Neural progenitor cell (in vitro differentiated cells): ENCODE measurements around the gene CALY. TPM values are rescaled to one million over a fixed set of nuclear protein-coding genes. Genes with fewer than 3 reads are reported as not detected.
A peak's percentile ranks its signal among the peaks of the same experiment; 100 is the strongest.

Experiments used
- DNase-seq: peaks from one replicate; pipeline ENCODE4 v3.0.0-alpha.2; 2016; ENCODE audit warnings: low spot score
- H2AFZ ChIP-seq: fragments of 200-600 bp; sonication (generic); replicated peaks from 2 replicates; pipeline ENCODE4 v1.6.1; 2016; ENCODE audit warnings: antibody characterized with exemption
- H3F3A ChIP-seq: fragments of 200-600 bp; sonication (generic); 2 replicates; pipeline ENCODE4 v1.6.1; 2016; ENCODE audit warnings: antibody characterized with exemption, low read depth
- H3K27ac ChIP-seq: fragments of 200-600 bp; sonication (generic); 2 replicates; pipeline ENCODE4 v1.5.1; 2016; ENCODE audit warnings: mild to moderate bottlenecking
- H3K27me3 ChIP-seq: fragments of 200-600 bp; sonication (generic); 2 replicates; pipeline ENCODE4 v1.6.1; 2016; ENCODE audit warnings: mild to moderate bottlenecking, moderate library complexity
- H3K36me3 ChIP-seq: fragments of 200-600 bp; sonication (generic); 2 replicates; pipeline ENCODE4 v1.5.1; 2016
- H3K4me1 ChIP-seq: fragments of 200-600 bp; sonication (generic); 2 replicates; pipeline ENCODE4 v1.6.1; 2016; ENCODE audit warnings: mixed run types
- H3K4me2 ChIP-seq: fragments of 200-600 bp; sonication (generic); 2 replicates; pipeline ENCODE4 v1.6.1; 2016
- H3K4me3 ChIP-seq: fragments of 200-600 bp; sonication (generic); 2 replicates; pipeline ENCODE4 v1.5.1; 2016
- H3K79me2 ChIP-seq: fragments of 200-600 bp; sonication (generic); 2 replicates; pipeline ENCODE4 v1.6.1; 2016; ENCODE audit warnings: low read depth
- H3K9ac ChIP-seq: fragments of 200-600 bp; sonication (generic); 2 replicates; pipeline ENCODE4 v1.6.1; 2016
- H3K9me3 ChIP-seq: fragments of 200-600 bp; sonication (generic); 2 replicates; pipeline ENCODE4 v1.5.1; 2016; ENCODE audit warnings: low read depth
- H4K20me1 ChIP-seq: fragments of 200-600 bp; sonication (generic); 2 replicates; pipeline ENCODE4 v1.6.1; 2016; ENCODE audit warnings: low read depth
- H3K27ac Mint-ChIP-seq: 3 replicates; pipeline ENCODE4 v1.8.0; 2021; ENCODE audit warnings: mixed read lengths
- H3K27me3 Mint-ChIP-seq: 2 replicates; pipeline ENCODE4 v1.8.0; 2022; ENCODE audit warnings: low read depth, mild to moderate bottlenecking, inconsistent platforms, moderate library complexity, mixed read lengths; ENCODE audit not compliant: insufficient read depth
- H3K36me3 Mint-ChIP-seq: 3 replicates; pipeline ENCODE4 v1.8.0; 2021; ENCODE audit warnings: mixed read lengths
- H3K4me1 Mint-ChIP-seq: 3 replicates; pipeline ENCODE4 v1.8.0; 2021; ENCODE audit warnings: mixed read lengths
- H3K4me3 Mint-ChIP-seq: 3 replicates; pipeline ENCODE4 v1.8.0; 2021; ENCODE audit warnings: mild to moderate bottlenecking, moderate library complexity, mixed read lengths
- H3K9me3 Mint-ChIP-seq: 3 replicates; pipeline ENCODE4 v1.8.0; 2020; ENCODE audit warnings: mixed read lengths
- EZH2 ChIP-seq: fragments of 200-600 bp; sonication (generic); IDR thresholded peaks from 2 replicates; pipeline ENCODE4 v1.6.1; 2017; ENCODE audit warnings: antibody characterized with exemption, mild to moderate bottlenecking, moderate library complexity
- EZH2phosphoT487 ChIP-seq: fragments of 200-600 bp; sonication (generic); IDR thresholded peaks from 2 replicates; pipeline ENCODE4 v1.6.1; 2017; ENCODE audit warnings: antibody characterized with exemption
- total RNA-seq: library from RNA; depleted of rRNA; stranded (reverse); fragments of >200 nt; gene quantifications from 2 replicates; pipeline ENCODE4 v1.2.3, GENCODE V29; 2015; ENCODE audit warnings: low replicate concordance
- TF ChIP-seq, protein P1 (sequence below): fragments of 200-600 bp; sonication (generic); IDR thresholded peaks from 2 replicates; pipeline ENCODE4 v1.5.1; 2017; ENCODE audit warnings: antibody characterized with exemption, mild to moderate bottlenecking

The CALY gene
- total RNA-seq, 1 donor from 2014 or later = not detected

DNA sequence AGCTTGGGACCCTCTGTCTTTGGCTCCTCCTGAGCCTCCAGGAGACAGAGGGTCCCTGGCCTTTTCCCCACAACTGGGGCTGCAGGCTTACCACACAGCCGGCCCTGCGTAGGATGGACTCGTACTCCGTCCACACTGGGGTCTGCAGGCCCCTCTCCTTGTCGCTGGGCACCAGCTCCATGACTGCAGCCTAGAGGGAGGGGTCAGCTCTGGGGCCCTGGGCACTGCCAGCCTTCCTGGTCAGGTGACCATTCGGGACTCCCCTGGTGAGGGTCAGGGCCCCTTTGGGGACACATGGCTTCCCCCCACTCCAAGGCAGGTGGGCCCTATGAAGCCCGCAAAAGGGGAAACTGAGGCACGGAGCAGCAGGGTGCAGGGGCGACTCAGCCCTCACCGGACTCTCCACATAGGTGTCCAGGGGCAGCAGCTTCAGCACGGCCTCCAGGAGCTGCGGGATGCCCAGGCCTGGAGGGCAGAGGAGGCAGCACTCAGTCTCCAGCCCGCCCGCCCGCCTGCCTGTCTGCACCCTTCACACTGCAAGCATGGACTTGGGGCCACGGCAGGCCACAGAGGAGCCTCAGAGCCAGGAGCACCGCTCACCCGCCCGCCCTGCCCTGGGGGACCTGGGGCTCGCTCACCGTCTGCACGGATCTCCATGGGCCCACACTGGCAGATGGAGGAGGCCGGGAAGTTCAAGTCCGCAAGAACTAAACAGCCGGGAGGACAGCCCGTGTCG, 20.0 kb upstream of the CALY start:
- Histone ChIP-seq H3F3A (peaks cover 15% of the 10 kb centered on the region), H2AFZ (peak overlapping the region; percentile 64), H3K4me3 (peak overlapping the region; percentile 93), H3K79me2 (peaks cover 7% of the 10 kb centered on the region), H3K27ac (no peak overlapping the region), H3K36me3 (no peaks in the 10 kb centered on the region), H3K4me1 (no peaks in the 10 kb centered on the region), H3K9me3 (no peaks in the 10 kb centered on the region), H3K9ac (no peak overlapping the region), H3K4me2 (peak overlapping the region; percentile 92), H4K20me1 (peaks cover 19% of the 10 kb centered on the region), H3K27me3 (peaks cover 8% of the 10 kb centered on the region)
- H3K27me3 Mint-ChIP-seq = peaks cover 7% of the 10 kb centered on the region
- peak overlapping the region; percentile 81 for H3K4me3 Mint-ChIP-seq
- no peaks in the 10 kb centered on the region for H3K9me3 Mint-ChIP-seq
- H3K27ac Mint-ChIP-seq = no peak overlapping the region
- peaks cover 5% of the 10 kb centered on the region for H3K36me3 Mint-ChIP-seq
- TF ChIP-seq EZH2 (no peak), EZH2phosphoT487 (no peak)
- TF ChIP-seq, protein P1, sequence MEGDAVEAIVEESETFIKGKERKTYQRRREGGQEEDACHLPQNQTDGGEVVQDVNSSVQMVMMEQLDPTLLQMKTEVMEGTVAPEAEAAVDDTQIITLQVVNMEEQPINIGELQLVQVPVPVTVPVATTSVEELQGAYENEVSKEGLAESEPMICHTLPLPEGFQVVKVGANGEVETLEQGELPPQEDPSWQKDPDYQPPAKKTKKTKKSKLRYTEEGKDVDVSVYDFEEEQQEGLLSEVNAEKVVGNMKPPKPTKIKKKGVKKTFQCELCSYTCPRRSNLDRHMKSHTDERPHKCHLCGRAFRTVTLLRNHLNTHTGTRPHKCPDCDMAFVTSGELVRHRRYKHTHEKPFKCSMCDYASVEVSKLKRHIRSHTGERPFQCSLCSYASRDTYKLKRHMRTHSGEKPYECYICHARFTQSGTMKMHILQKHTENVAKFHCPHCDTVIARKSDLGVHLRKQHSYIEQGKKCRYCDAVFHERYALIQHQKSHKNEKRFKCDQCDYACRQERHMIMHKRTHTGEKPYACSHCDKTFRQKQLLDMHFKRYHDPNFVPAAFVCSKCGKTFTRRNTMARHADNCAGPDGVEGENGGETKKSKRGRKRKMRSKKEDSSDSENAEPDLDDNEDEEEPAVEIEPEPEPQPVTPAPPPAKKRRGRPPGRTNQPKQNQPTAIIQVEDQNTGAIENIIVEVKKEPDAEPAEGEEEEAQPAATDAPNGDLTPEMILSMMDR = no peak
- H3K4me1 Mint-ChIP-seq = no peaks in the 10 kb centered on the region
- no peak for DNase-seq

DNA sequence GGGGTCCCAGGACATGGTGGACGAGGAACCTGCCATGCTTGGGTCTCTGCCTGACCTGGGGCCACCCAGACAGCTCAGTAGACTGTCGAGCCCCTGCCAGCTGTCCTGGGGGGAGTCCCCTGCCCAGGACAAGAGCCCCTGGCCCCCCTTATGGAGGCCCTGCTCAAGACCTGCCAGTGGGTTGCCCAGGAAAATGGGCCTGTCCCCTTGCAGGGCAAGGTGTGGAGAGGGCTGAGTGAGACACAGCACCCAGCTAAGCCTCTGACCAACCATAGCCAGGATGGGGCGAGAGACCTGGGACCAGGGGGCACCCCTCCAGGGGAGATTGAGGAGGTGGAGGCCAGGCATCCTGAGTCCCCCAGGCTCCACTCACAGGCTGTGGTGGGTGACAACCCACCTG, 19.3 kb upstream of the CALY start:
- H3K9ac ChIP-seq = no peak overlapping the region
- Mint-ChIP-seq H3K9me3 (no peaks in the 10 kb centered on the region), H3K4me3 (peak overlapping the region; percentile 71), H3K4me1 (no peaks in the 10 kb centered on the region), H3K27ac (no peak overlapping the region), H3K27me3 (peaks cover 2% of the 10 kb centered on the region), H3K36me3 (no peaks in the 10 kb centered on the region)
- no peaks in the 10 kb centered on the region for H3K36me3 ChIP-seq
- no peaks in the 10 kb centered on the region for H3K4me1 ChIP-seq
- H3F3A ChIP-seq = peaks cover 9% of the 10 kb centered on the region
- no peak overlapping the region for H2AFZ ChIP-seq
- TF ChIP-seq EZH2phosphoT487 (no peak), EZH2 (no peak)
- TF ChIP-seq, protein P1 = no peak
- no peak overlapping the region for H3K4me3 ChIP-seq
- no peak for DNase-seq
- no peaks in the 10 kb centered on the region for H3K9me3 ChIP-seq
- H3K27ac ChIP-seq = no peak overlapping the region
- H3K4me2 ChIP-seq = no peak overlapping the region
- peaks cover 8% of the 10 kb centered on the region for H3K27me3 ChIP-seq
- H4K20me1 ChIP-seq = peaks cover 19% of the 10 kb centered on the region
- peaks cover 7% of the 10 kb centered on the region for H3K79me2 ChIP-seq

DNA sequence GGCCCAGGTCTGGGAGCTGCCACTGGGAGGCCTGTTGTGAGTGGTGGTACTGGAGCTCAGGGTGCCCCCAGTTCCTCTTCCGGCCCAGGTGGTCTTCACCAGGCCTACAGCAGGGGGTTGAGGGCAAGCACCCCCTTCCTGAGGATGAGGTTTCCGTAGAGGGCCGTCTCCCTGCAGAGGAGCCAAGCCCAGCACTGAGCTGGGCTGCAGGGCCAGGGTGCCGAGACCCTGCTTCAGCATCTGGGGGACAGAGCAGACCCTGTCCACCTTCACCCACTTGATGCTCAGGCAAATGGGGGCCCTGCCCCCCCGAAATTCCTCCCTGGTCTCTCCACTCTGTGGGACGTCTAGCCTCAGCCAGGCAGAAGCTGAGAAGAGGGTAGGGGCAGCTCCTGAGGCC, 18.6 kb upstream of the CALY start:
- TF ChIP-seq, protein P1 = no peak
- TF ChIP-seq EZH2 (no peak), EZH2phosphoT487 (no peak)
- Mint-ChIP-seq H3K36me3 (no peaks in the 10 kb centered on the region), H3K4me3 (no peak overlapping the region), H3K27me3 (peaks cover 4% of the 10 kb centered on the region), H3K4me1 (no peaks in the 10 kb centered on the region), H3K9me3 (no peaks in the 10 kb centered on the region), H3K27ac (no peak overlapping the region)
- no peak overlapping the region for H3K9ac ChIP-seq
- H3K4me1 ChIP-seq = no peaks in the 10 kb centered on the region
- peaks cover 19% of the 10 kb centered on the region for H4K20me1 ChIP-seq
- peaks cover 9% of the 10 kb centered on the region for H3F3A ChIP-seq
- no peaks in the 10 kb centered on the region for H3K9me3 ChIP-seq
- no peak overlapping the region for H3K4me2 ChIP-seq
- H3K36me3 ChIP-seq = no peaks in the 10 kb centered on the region
- H3K27me3 ChIP-seq = peaks cover 8% of the 10 kb centered on the region
- peaks cover 7% of the 10 kb centered on the region for H3K79me2 ChIP-seq
- H2AFZ ChIP-seq = no peak overlapping the region
- H3K27ac ChIP-seq = no peak overlapping the region
- no peak overlapping the region for H3K4me3 ChIP-seq
- DNase-seq = no peak
